RWPE1 (cell line): ENCODE data around the gene MTHFSD.

ENCODE experiments used
- CTCF ChIA-PET: fragments of 350-600 bp; sonication (Branson Sonifier 250); formaldehyde crosslinking; extraction: SDS; loops from one replicate; lab custom pipeline; 2021; lab: Yijun Ruan, JAX
- POLR2A ChIA-PET: fragments of 400-600 bp; formaldehyde crosslinking; extraction: SDS; loops from one replicate; lab custom pipeline; 2020; ENCODE audit warnings: antibody characterized with exemption; ENCODE audit not compliant: low non-redundant PET; lab: Yijun Ruan, JAX
- DNase-seq: peaks from one replicate; pipeline ENCODE4 v3.0.0; 2012; ENCODE audit warnings: low spot score
- H3K27ac ChIP-seq: fragments of 450-650 bp; 2 replicates; pipeline ENCODE4 v1.5.1; 2017
- TF ChIP-seq, protein P1 (sequence below): fragments of 450-650 bp; conservative IDR thresholded peaks from 2 replicates; pipeline ENCODE4 v1.5.1; 2017; ENCODE audit warnings: low read depth, mild to moderate bottlenecking

The MTHFSD gene

DNA sequence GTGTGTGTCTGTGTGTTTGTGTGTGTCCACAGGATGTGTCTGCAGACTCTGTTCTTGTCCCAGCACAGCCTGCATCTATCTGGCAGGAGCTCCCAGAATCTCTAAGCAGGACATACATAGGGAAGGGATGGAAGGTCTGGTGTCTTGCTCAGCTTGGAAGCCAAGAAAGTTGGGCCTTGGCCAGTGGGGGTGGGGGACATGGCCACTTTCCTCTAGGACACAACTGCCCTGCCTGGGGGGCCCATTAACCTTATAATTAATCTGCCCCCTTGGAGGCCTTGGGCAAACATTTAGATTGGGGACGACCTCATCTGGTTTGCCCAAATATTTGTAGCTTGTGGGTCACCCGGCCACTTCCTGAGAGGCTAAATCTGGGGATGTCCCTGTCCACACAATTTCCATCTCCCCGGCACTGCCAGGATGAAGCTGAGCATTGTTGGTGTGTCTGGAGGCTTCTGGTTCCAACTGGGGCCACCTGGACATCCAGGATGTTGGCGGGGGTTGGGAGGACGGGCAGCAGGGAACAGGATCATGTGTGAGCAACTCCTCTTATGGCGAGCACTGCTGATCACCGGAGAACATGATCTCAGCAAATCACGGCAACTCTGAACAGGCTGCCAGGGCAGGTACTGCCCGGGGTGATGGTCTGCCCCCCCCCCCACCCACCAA lies 61.9 kb downstream of the MTHFSD start:
- TF ChIP-seq, protein P1, sequence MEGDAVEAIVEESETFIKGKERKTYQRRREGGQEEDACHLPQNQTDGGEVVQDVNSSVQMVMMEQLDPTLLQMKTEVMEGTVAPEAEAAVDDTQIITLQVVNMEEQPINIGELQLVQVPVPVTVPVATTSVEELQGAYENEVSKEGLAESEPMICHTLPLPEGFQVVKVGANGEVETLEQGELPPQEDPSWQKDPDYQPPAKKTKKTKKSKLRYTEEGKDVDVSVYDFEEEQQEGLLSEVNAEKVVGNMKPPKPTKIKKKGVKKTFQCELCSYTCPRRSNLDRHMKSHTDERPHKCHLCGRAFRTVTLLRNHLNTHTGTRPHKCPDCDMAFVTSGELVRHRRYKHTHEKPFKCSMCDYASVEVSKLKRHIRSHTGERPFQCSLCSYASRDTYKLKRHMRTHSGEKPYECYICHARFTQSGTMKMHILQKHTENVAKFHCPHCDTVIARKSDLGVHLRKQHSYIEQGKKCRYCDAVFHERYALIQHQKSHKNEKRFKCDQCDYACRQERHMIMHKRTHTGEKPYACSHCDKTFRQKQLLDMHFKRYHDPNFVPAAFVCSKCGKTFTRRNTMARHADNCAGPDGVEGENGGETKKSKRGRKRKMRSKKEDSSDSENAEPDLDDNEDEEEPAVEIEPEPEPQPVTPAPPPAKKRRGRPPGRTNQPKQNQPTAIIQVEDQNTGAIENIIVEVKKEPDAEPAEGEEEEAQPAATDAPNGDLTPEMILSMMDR = no peak
- no peak for DNase-seq
- ChIA-PET POLR2A (no interaction called here), CTCF (interaction anchor here (1.2 kb wide), 1 partner anchor 24 kb away, joined by 3 read pairs; no protein-coding TSS in a partner anchor)
- no peak overlapping the region for H3K27ac ChIP-seq

DNA sequence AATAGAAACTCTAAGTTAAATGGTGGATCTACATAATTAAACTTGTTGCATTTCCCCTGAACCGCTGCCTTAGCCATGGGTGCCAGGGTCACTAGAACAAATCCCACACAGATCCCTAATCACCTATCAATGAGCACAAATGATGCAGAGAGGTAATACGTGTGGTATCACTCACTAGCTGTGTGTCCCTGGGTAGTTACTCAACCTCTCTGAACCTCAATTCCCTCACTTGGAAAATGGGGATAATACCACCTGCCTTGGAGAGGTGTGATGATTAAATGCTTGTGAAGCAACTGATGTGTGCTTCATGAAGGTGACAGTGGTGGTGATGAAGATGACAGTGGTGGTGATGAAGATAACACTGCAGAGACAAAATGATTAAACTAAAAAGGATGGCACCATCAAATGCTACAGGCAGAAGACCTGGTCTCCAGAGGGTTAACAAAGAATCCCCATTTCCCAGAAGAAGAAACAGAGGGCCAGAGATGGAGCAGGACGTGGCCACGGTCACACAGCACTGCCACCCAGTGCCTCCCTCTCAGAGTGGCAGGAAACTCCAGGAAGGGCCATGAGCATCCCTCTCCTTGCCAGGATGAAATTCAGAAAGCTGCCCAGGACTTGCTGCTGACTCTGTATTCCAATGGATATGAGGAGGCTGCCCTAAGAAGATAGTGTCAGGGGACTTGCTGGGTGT lies 62.6 kb downstream of the MTHFSD start:
- TF ChIP-seq, protein P1 = no peak
- no peak for DNase-seq
- CTCF ChIA-PET = no interaction called here
- POLR2A ChIA-PET = no interaction called here
- H3K27ac ChIP-seq = no peak overlapping the region

DNA sequence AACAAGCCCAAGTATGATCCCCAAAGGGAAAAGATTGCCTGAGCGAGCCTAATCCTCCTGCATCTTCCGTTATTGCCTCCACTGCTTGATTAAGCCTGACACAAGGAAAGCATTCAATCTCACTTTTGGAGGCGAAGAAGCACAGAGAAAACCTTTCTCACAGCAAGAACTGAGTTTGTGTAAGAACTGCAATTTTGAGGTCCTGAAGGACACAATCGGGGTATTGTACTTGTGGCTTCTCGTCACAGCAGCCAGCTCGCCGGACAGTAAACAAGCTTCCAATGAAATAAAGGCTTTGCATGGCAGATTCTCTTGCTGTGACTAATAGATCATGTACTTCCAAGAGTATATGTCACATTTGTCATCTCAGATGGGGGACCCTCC lies 63.4 kb downstream of the MTHFSD start:
- CTCF ChIA-PET = no interaction called here
- POLR2A ChIA-PET = no interaction called here
- DNase-seq = no peak
- no peak overlapping the region for H3K27ac ChIP-seq
- TF ChIP-seq, protein P1 = no peak

DNA sequence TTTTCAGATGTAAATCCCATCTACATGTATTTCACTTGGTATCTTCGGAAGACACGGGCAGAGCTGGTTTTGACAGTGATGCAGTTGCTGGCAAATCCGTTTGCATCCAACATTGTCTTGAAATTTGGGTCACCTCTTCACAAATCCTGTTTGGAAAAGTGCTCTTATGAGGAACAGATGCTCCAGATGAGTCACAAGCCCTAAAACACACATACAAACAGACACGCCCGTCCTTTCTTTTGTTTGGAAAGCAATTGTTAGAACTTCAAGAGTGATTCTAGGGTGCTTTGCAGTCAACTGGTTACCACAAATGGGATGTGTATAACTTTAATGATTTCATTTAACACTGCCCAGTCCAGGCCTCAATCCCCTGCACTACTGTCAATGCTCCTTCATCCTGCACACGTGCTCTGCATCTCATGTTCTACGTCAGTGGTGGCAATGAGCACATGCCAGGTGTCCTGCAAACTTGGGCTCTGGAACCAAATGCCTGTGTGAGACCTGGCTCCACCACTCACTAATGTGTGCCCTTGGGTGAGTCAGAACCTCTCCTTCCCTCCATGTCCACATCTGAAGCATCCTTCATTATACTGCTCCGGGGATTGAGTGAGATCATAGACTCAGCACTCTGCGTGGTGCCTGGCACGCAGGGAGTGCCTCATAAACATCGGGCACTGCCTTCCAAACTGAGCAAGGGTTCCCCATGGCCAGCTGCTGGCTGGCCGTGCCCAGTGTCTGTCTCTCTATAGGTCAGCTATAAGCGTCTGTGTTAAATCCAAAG lies 64.0 kb downstream of the MTHFSD start:
- POLR2A ChIA-PET = no interaction called here

DNA sequence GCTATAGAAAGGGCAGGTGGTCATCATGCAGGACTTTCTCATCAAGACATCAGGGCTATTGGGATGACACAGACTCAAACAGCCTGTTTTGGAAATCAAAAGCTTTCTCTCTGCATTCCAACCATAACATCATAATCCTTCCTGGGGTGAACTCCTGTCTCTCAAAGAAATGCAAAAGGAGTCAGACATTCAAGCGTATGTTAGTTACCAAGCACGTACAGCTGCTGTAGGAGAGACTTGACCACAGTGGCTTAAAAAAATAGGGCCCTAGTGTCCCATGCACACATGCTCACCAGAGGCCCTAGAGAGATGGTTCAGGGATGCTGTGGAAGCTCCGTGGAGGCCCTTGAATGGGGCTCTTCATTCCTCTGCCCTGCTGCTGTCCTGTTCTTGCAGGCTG lies 69.3 kb downstream of the MTHFSD start:
- POLR2A ChIA-PET = no interaction called here

More for the DNA sequence above, 64.0 kb downstream of the MTHFSD start:
- no peak overlapping the region for H3K27ac ChIP-seq
- TF ChIP-seq, protein P1 = no peak
- DNase-seq = no peak
- CTCF ChIA-PET = interaction anchor here (0.6 kb wide), 1 partner anchor 29 kb away, joined by 4 read pairs; no protein-coding TSS in a partner anchor

DNA sequence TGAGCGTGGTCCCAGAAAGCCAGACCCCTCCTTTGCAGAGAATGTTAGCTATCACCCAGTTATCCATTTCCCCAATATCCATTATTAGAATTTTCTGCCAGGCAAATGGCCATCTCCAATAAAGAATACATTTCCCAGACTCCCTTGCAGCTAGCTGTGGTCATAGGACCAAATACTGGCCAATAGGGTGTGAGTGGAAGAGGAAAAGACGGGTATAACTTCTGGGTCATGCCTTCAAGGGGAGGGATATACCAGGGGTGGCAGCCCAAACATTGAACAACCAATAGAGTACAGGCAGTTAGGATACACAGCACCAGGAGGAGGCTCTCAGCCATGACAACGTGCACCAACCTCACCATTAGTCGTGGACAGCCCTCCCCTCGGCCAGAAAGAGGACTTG lies 70.8 kb downstream of the MTHFSD start:
- no peak for DNase-seq
- POLR2A ChIA-PET = no interaction called here
- no peak overlapping the region for H3K27ac ChIP-seq
- TF ChIP-seq, protein P1 = no peak
- CTCF ChIA-PET = no interaction called here

More for the DNA sequence above, 69.3 kb downstream of the MTHFSD start:
- CTCF ChIA-PET = no interaction called here
- DNase-seq = no peak
- TF ChIP-seq, protein P1 = no peak
- no peak overlapping the region for H3K27ac ChIP-seq
